Measurements from ENCODE around the gene GAB4.
"Not testable (repeated sequence)": the region's sequence is repeated elsewhere in the genome, so short reads cannot be mapped to it uniquely, and the experiment has no call there.

Gene GAB4

GRCh38 chr22:17007852-17008731 lies at the start of gene GAB4:
Gene GAB4, minus strand, starts transcription at chr22:17008222. Its CDS starts 108 bp downstream, at chr22:17008114.
- DNase-seq (ENCODE audit: low read depth) = no peak

- no peak for DNase-seq (ENCODE audit: low read depth)
Measured at GRCh38 chr22:17056807-17057206, 48.8 kb upstream of the GAB4 start.

- DNase-seq (ENCODE audit: low read depth) = no peak
Measured at GRCh38 chr22:17056058-17056457, 48.0 kb upstream of the GAB4 start.

- DNase-seq (ENCODE audit: low read depth) = no peak
Measured at GRCh38 chr22:17047656-17048055, 39.6 kb upstream of the GAB4 start.

GRCh38 chr22:17046566-17047348 lies 38.7 kb upstream of the GAB4 start:
- no peak for DNase-seq (ENCODE audit: low read depth)

- DNase-seq (ENCODE audit: low read depth) = no peak
Measured at GRCh38 chr22:17043521-17043920, 35.5 kb upstream of the GAB4 start.

- not testable (repeated sequence) for DNase-seq (ENCODE audit: low read depth)
Measured at GRCh38 chr22:17036842-17037711, 29.1 kb upstream of the GAB4 start.

- not testable (repeated sequence) for DNase-seq (ENCODE audit: low read depth)
Measured at GRCh38 chr22:17035976-17036841, 28.2 kb upstream of the GAB4 start.

GRCh38 chr22:17035246-17035645 lies 27.2 kb upstream of the GAB4 start:
- DNase-seq (ENCODE audit: low read depth) = no peak

- DNase-seq (ENCODE audit: low read depth) = not testable (repeated sequence)
Measured at GRCh38 chr22:17034532-17034931, 26.5 kb upstream of the GAB4 start.

- DNase-seq (ENCODE audit: low read depth) = not testable (repeated sequence)
Measured at GRCh38 chr22:17032277-17032676, 24.3 kb upstream of the GAB4 start.

- not testable (repeated sequence) for DNase-seq (ENCODE audit: low read depth)
Measured at GRCh38 chr22:17024380-17024779, 16.4 kb upstream of the GAB4 start.

GRCh38 chr22:17015552-17015951 lies 7.5 kb upstream of the GAB4 start:
- DNase-seq (ENCODE audit: low read depth) = not testable (repeated sequence)

- not testable (repeated sequence) for DNase-seq (ENCODE audit: low read depth)
Measured at GRCh38 chr22:17014101-17014440, 6.0 kb upstream of the GAB4 start.

GRCh38 chr22:17013396-17014100 lies 5.5 kb upstream of the GAB4 start:
- no peak for DNase-seq (ENCODE audit: low read depth)

- DNase-seq (ENCODE audit: low read depth) = no peak
Measured at GRCh38 chr22:17012267-17012666, 4.2 kb upstream of the GAB4 start.

- no peak for DNase-seq (ENCODE audit: low read depth)
Measured at GRCh38 chr22:17009640-17010291, 1.7 kb upstream of the GAB4 start.

- DNase-seq (ENCODE audit: low read depth) = no peak
Measured at GRCh38 chr22:17007257-17007656, 765 bp downstream of the GAB4 start.

GRCh38 chr22:16989915-16990314 lies 18.1 kb downstream of the GAB4 start:
- no peak for DNase-seq (ENCODE audit: low read depth)

GRCh38 chr22:16988257-16988656 lies 19.8 kb downstream of the GAB4 start:
- DNase-seq (ENCODE audit: low read depth) = no peak
